Neural progenitor cell (in vitro differentiated cells): ENCODE data around the gene METTL4. TPM values are rescaled to one million over a fixed set of nuclear protein-coding genes. Genes with fewer than 3 reads are reported as not detected.

Experiments used
- DNase-seq: peaks from one replicate; pipeline ENCODE4 v3.0.0-alpha.2; 2016; ENCODE audit warnings: low spot score
- H2AFZ ChIP-seq: fragments of 200-600 bp; sonication (generic); replicated peaks from 2 replicates; pipeline ENCODE4 v1.6.1; 2016; ENCODE audit warnings: antibody characterized with exemption
- H3F3A ChIP-seq: fragments of 200-600 bp; sonication (generic); 2 replicates; pipeline ENCODE4 v1.6.1; 2016; ENCODE audit warnings: antibody characterized with exemption, low read depth
- H3K27ac ChIP-seq: fragments of 200-600 bp; sonication (generic); 2 replicates; pipeline ENCODE4 v1.5.1; 2016; ENCODE audit warnings: mild to moderate bottlenecking
- H3K27me3 ChIP-seq: fragments of 200-600 bp; sonication (generic); 2 replicates; pipeline ENCODE4 v1.6.1; 2016; ENCODE audit warnings: mild to moderate bottlenecking, moderate library complexity
- H3K36me3 ChIP-seq: fragments of 200-600 bp; sonication (generic); 2 replicates; pipeline ENCODE4 v1.5.1; 2016
- H3K4me1 ChIP-seq: fragments of 200-600 bp; sonication (generic); 2 replicates; pipeline ENCODE4 v1.6.1; 2016; ENCODE audit warnings: mixed run types
- H3K4me2 ChIP-seq: fragments of 200-600 bp; sonication (generic); 2 replicates; pipeline ENCODE4 v1.6.1; 2016
- H3K4me3 ChIP-seq: fragments of 200-600 bp; sonication (generic); 2 replicates; pipeline ENCODE4 v1.5.1; 2016
- H3K79me2 ChIP-seq: fragments of 200-600 bp; sonication (generic); 2 replicates; pipeline ENCODE4 v1.6.1; 2016; ENCODE audit warnings: low read depth
- H3K9ac ChIP-seq: fragments of 200-600 bp; sonication (generic); 2 replicates; pipeline ENCODE4 v1.6.1; 2016
- H3K9me3 ChIP-seq: fragments of 200-600 bp; sonication (generic); 2 replicates; pipeline ENCODE4 v1.5.1; 2016; ENCODE audit warnings: low read depth
- H4K20me1 ChIP-seq: fragments of 200-600 bp; sonication (generic); 2 replicates; pipeline ENCODE4 v1.6.1; 2016; ENCODE audit warnings: low read depth
- H3K27ac Mint-ChIP-seq: 3 replicates; pipeline ENCODE4 v1.8.0; 2021; ENCODE audit warnings: mixed read lengths
- H3K27me3 Mint-ChIP-seq: 2 replicates; pipeline ENCODE4 v1.8.0; 2022; ENCODE audit warnings: low read depth, mild to moderate bottlenecking, inconsistent platforms, moderate library complexity, mixed read lengths; ENCODE audit not compliant: insufficient read depth
- H3K36me3 Mint-ChIP-seq: 3 replicates; pipeline ENCODE4 v1.8.0; 2021; ENCODE audit warnings: mixed read lengths
- H3K4me1 Mint-ChIP-seq: 3 replicates; pipeline ENCODE4 v1.8.0; 2021; ENCODE audit warnings: mixed read lengths
- H3K4me3 Mint-ChIP-seq: 3 replicates; pipeline ENCODE4 v1.8.0; 2021; ENCODE audit warnings: mild to moderate bottlenecking, moderate library complexity, mixed read lengths
- H3K9me3 Mint-ChIP-seq: 3 replicates; pipeline ENCODE4 v1.8.0; 2020; ENCODE audit warnings: mixed read lengths
- EZH2 ChIP-seq: fragments of 200-600 bp; sonication (generic); IDR thresholded peaks from 2 replicates; pipeline ENCODE4 v1.6.1; 2017; ENCODE audit warnings: antibody characterized with exemption, mild to moderate bottlenecking, moderate library complexity
- EZH2phosphoT487 ChIP-seq: fragments of 200-600 bp; sonication (generic); IDR thresholded peaks from 2 replicates; pipeline ENCODE4 v1.6.1; 2017; ENCODE audit warnings: antibody characterized with exemption
- total RNA-seq: library from RNA; depleted of rRNA; stranded (reverse); fragments of >200 nt; gene quantifications from 2 replicates; pipeline ENCODE4 v1.2.3, GENCODE V29; 2015; ENCODE audit warnings: low replicate concordance
- TF ChIP-seq, protein P1 (sequence below): fragments of 200-600 bp; sonication (generic); IDR thresholded peaks from 2 replicates; pipeline ENCODE4 v1.5.1; 2017; ENCODE audit warnings: antibody characterized with exemption, mild to moderate bottlenecking

Gene METTL4
- total RNA-seq, 1 donor from 2014 or later, result 30.8 TPM

DNA sequence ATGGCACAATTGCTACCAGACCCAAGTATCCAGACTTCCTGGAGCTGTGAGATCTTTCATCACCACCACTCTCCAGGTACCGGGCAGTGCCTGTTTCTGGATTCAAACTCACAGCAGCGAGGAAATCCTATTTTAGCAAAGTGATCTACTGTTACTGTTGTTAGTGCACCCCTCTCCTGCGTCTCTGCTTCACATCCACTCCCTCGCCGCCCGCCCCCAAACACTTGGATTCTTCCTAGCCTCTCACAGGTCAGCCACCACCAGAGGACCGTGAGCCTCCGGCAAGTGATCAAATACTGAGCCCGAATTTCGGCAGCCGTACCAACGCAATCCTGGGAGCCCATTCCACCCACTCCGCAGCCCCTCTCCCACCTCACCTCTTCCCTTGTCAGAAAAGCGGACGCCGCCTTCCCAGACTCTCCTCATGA lies 519 bp downstream of the METTL4 start:
- no peaks in the 10 kb centered on the region for H3K9me3 ChIP-seq
- peak overlapping the region; percentile 99 for H3K27ac Mint-ChIP-seq
- peaks cover 4% of the 10 kb centered on the region for H3K36me3 Mint-ChIP-seq
- H3K4me1 Mint-ChIP-seq, result peaks cover 24% of the 10 kb centered on the region
- H4K20me1 ChIP-seq, result peaks cover 8% of the 10 kb centered on the region
- H3K27ac ChIP-seq, result peak overlapping the region; percentile 97
- H3K79me2 ChIP-seq, result peaks cover 68% of the 10 kb centered on the region
- DNase-seq, result peak; percentile 84
- peak overlapping the region; percentile 93 for H2AFZ ChIP-seq
- H3F3A ChIP-seq, result peaks cover 7% of the 10 kb centered on the region
- peaks cover 22% of the 10 kb centered on the region for H3K4me1 ChIP-seq
- peak overlapping the region; percentile 97 for H3K4me3 Mint-ChIP-seq
- H3K36me3 ChIP-seq, result peaks cover 12% of the 10 kb centered on the region
- H3K4me3 ChIP-seq, result peak overlapping the region; percentile 84
- H3K9me3 Mint-ChIP-seq, result no peaks in the 10 kb centered on the region
- H3K9ac ChIP-seq, result peak overlapping the region; percentile 78
- H3K27me3 ChIP-seq, result no peaks in the 10 kb centered on the region
- TF ChIP-seq EZH2 (peak; percentile 45), EZH2phosphoT487 (no peak)
- TF ChIP-seq, protein P1, sequence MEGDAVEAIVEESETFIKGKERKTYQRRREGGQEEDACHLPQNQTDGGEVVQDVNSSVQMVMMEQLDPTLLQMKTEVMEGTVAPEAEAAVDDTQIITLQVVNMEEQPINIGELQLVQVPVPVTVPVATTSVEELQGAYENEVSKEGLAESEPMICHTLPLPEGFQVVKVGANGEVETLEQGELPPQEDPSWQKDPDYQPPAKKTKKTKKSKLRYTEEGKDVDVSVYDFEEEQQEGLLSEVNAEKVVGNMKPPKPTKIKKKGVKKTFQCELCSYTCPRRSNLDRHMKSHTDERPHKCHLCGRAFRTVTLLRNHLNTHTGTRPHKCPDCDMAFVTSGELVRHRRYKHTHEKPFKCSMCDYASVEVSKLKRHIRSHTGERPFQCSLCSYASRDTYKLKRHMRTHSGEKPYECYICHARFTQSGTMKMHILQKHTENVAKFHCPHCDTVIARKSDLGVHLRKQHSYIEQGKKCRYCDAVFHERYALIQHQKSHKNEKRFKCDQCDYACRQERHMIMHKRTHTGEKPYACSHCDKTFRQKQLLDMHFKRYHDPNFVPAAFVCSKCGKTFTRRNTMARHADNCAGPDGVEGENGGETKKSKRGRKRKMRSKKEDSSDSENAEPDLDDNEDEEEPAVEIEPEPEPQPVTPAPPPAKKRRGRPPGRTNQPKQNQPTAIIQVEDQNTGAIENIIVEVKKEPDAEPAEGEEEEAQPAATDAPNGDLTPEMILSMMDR, result no peak
- peak overlapping the region; percentile 98 for H3K4me2 ChIP-seq
- H3K27me3 Mint-ChIP-seq, result peaks cover 2% of the 10 kb centered on the region

DNA sequence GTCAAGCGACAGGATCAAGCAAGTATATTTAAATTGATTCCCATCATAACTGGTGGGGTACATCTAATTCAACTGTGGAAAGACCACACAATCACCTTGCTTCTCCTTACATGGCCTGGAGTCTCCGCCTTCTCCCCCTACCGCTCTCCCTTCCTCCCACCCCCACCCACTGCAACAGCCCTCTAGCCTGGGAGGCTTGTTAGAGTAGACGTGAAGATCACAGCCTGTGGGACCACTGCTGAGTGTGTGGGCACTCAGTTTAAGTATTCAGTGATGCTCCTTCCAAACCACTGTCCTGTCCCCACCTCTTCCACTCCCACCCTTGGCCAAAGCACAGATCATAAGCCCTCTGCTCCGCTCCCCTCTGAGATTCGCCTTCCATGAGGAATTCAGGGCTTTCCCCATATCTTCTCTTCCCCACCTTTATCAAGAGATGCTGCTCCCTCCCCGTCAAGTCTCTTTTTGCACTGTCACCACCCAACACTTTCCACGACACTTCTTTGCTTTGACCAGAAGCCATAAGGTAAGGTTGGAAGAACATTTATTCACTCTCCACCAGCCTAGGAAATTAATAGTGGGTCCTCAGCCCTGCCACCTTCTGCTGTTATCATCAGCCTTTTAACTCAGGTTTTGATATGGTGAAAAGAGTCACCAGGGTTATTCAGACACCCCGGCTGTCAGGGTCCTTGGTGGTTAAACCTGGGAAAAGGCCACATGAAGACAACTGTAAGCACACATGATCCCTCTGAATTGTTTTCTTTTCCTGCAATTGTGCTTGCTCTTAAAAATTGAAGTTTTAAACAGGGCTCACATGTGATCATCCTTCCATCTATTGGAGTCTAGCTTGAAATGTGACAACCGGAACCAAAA lies 1.7 kb downstream of the METTL4 start:
- peaks cover 56% of the 10 kb centered on the region for H3K79me2 ChIP-seq
- Mint-ChIP-seq H3K27ac (no peak overlapping the region), H3K27me3 (peaks cover 2% of the 10 kb centered on the region), H3K9me3 (no peaks in the 10 kb centered on the region), H3K36me3 (peaks cover 10% of the 10 kb centered on the region), H3K4me1 (peaks cover 24% of the 10 kb centered on the region), H3K4me3 (peak overlapping the region; percentile 97)
- H2AFZ ChIP-seq, result no peak overlapping the region
- peak overlapping the region; percentile 84 for H3K4me3 ChIP-seq
- peak overlapping the region; percentile 78 for H3K9ac ChIP-seq
- no peak overlapping the region for H3K27ac ChIP-seq
- H3K4me1 ChIP-seq, result peaks cover 22% of the 10 kb centered on the region
- peaks cover 7% of the 10 kb centered on the region for H3F3A ChIP-seq
- H3K36me3 ChIP-seq, result peaks cover 6% of the 10 kb centered on the region
- TF ChIP-seq EZH2, result no peak
- TF ChIP-seq, protein P1, result no peak
- no peak for TF ChIP-seq EZH2phosphoT487
- no peak for DNase-seq
- H3K4me2 ChIP-seq, result peak overlapping the region; percentile 98
- no peaks in the 10 kb centered on the region for H3K9me3 ChIP-seq
- H4K20me1 ChIP-seq, result peaks cover 8% of the 10 kb centered on the region
- no peaks in the 10 kb centered on the region for H3K27me3 ChIP-seq

DNA sequence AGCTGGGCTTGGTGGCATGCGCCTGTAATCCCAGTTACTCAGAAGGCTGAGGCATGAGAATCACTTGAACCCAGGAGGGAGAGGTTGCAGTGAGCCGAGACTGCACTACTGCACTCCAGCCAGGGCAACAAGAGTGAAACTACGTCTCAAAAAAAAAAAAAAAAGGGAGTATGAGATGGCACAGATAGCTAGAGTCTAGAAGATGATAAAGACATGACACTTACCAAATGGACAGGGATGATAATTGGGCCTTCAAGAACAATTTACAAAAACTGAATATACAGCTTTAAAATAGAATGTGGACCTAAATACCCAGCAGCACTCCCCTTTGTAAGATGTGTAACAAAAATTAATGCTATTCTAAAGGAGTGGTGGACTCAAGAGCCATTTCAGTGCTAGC lies 2.7 kb downstream of the METTL4 start:
- H3K27me3 Mint-ChIP-seq, result peaks cover 2% of the 10 kb centered on the region
- H3K9me3 Mint-ChIP-seq, result no peaks in the 10 kb centered on the region

More for the DNA sequence above, 2.7 kb downstream of the METTL4 start:
- Histone ChIP-seq H4K20me1 (peaks cover 4% of the 10 kb centered on the region), H2AFZ (no peak overlapping the region), H3K4me3 (no peak overlapping the region), H3K36me3 (peaks cover 9% of the 10 kb centered on the region), H3K4me1 (peaks cover 18% of the 10 kb centered on the region), H3K9ac (no peak overlapping the region), H3K9me3 (no peaks in the 10 kb centered on the region), H3K79me2 (peaks cover 46% of the 10 kb centered on the region), H3K27me3 (no peaks in the 10 kb centered on the region), H3K4me2 (no peak overlapping the region), H3K27ac (no peak overlapping the region), H3F3A (peaks cover 7% of the 10 kb centered on the region)
- Mint-ChIP-seq H3K4me3 (no peak overlapping the region), H3K27ac (no peak overlapping the region), H3K4me1 (peaks cover 20% of the 10 kb centered on the region), H3K36me3 (peaks cover 11% of the 10 kb centered on the region)
- TF ChIP-seq EZH2phosphoT487 (no peak), EZH2 (no peak)
- TF ChIP-seq, protein P1, result no peak
- no peak for DNase-seq
